ENCODE data around the gene ST3GAL6.

DNA sequence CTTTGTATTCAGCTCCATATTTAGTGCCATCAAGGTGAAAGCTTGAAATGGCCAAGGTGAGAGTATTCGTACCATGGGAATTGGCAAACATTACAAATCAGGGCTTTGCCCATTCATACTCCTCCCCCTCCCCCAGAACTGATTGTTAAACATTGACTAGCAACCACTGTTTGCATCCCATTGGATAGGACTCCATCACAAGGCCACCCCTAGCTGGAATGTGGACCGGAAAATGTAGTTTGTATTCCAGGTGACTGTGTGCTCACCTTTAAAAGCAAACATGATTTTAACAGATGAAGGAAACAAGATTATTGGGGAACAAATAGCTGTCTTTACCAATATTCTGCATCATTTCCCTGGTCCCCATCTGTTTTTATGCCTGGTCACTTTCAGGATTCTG is 14.1 kb downstream of the ST3GAL6 start:
- TF ChIP-seq, protein P1, sequence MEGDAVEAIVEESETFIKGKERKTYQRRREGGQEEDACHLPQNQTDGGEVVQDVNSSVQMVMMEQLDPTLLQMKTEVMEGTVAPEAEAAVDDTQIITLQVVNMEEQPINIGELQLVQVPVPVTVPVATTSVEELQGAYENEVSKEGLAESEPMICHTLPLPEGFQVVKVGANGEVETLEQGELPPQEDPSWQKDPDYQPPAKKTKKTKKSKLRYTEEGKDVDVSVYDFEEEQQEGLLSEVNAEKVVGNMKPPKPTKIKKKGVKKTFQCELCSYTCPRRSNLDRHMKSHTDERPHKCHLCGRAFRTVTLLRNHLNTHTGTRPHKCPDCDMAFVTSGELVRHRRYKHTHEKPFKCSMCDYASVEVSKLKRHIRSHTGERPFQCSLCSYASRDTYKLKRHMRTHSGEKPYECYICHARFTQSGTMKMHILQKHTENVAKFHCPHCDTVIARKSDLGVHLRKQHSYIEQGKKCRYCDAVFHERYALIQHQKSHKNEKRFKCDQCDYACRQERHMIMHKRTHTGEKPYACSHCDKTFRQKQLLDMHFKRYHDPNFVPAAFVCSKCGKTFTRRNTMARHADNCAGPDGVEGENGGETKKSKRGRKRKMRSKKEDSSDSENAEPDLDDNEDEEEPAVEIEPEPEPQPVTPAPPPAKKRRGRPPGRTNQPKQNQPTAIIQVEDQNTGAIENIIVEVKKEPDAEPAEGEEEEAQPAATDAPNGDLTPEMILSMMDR (CRISPR knock-in tag; IDR thresholded peaks at IDR 0.05), result no peak
- TF ChIP-seq MXI1 (IDR thresholded peaks at IDR 0.05; ENCODE audit: borderline replicate concordance, low read depth, low read length), result no peak
- TF ChIP-seq, protein P2, sequence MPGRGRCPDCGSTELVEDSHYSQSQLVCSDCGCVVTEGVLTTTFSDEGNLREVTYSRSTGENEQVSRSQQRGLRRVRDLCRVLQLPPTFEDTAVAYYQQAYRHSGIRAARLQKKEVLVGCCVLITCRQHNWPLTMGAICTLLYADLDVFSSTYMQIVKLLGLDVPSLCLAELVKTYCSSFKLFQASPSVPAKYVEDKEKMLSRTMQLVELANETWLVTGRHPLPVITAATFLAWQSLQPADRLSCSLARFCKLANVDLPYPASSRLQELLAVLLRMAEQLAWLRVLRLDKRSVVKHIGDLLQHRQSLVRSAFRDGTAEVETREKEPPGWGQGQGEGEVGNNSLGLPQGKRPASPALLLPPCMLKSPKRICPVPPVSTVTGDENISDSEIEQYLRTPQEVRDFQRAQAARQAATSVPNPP (CRISPR knock-in tag; IDR thresholded peaks at IDR 0.05), result no peak
- TF ChIP-seq ZFY (CRISPR knock-in tag; IDR thresholded peaks at IDR 0.05), result no peak
- TF ChIP-seq XBP1 (CRISPR knock-in tag; IDR thresholded peaks at IDR 0.05), result no peak
- TF ChIP-seq, protein P3, sequence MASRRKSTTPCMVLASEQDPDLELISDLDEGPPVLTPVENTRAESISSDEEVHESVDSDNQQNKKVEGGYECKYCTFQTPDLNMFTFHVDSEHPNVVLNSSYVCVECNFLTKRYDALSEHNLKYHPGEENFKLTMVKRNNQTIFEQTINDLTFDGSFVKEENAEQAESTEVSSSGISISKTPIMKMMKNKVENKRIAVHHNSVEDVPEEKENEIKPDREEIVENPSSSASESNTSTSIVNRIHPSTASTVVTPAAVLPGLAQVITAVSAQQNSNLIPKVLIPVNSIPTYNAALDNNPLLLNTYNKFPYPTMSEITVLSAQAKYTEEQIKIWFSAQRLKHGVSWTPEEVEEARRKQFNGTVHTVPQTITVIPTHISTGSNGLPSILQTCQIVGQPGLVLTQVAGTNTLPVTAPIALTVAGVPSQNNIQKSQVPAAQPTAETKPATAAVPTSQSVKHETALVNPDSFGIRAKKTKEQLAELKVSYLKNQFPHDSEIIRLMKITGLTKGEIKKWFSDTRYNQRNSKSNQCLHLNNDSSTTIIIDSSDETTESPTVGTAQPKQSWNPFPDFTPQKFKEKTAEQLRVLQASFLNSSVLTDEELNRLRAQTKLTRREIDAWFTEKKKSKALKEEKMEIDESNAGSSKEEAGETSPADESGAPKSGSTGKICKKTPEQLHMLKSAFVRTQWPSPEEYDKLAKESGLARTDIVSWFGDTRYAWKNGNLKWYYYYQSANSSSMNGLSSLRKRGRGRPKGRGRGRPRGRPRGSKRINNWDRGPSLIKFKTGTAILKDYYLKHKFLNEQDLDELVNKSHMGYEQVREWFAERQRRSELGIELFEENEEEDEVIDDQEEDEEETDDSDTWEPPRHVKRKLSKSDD (CRISPR knock-in tag; IDR thresholded peaks at IDR 0.05; ENCODE audit: low read depth), result no peak
- TF ChIP-seq, protein P4, sequence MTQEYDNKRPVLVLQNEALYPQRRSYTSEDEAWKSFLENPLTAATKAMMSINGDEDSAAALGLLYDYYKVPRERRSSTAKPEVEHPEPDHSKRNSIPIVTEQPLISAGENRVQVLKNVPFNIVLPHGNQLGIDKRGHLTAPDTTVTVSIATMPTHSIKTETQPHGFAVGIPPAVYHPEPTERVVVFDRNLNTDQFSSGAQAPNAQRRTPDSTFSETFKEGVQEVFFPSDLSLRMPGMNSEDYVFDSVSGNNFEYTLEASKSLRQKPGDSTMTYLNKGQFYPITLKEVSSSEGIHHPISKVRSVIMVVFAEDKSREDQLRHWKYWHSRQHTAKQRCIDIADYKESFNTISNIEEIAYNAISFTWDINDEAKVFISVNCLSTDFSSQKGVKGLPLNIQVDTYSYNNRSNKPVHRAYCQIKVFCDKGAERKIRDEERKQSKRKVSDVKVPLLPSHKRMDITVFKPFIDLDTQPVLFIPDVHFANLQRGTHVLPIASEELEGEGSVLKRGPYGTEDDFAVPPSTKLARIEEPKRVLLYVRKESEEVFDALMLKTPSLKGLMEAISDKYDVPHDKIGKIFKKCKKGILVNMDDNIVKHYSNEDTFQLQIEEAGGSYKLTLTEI (CRISPR knock-in tag; conservative IDR thresholded peaks at IDR 0.05), result no peak
- TF ChIP-seq ZNF274 (CRISPR knock-in tag; IDR thresholded peaks at IDR 0.05), result no peak
- TF ChIP-seq, protein P5, sequence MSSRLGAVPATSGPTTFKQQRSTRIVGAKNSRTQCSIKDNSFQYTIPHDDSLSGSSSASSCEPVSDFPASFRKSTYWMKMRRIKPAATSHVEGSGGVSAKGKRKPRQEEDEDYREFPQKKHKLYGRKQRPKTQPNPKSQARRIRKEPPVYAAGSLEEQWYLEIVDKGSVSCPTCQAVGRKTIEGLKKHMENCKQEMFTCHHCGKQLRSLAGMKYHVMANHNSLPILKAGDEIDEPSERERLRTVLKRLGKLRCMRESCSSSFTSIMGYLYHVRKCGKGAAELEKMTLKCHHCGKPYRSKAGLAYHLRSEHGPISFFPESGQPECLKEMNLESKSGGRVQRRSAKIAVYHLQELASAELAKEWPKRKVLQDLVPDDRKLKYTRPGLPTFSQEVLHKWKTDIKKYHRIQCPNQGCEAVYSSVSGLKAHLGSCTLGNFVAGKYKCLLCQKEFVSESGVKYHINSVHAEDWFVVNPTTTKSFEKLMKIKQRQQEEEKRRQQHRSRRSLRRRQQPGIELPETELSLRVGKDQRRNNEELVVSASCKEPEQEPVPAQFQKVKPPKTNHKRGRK (CRISPR knock-in tag; IDR thresholded peaks at IDR 0.05), result no peak
